T1000 (cell line): ENCODE results near the gene ATP13A3.
"Not testable (repeated sequence)": the region's sequence is repeated elsewhere in the genome, so short reads cannot be mapped to it uniquely, and the experiment has no call there.

Experiments used
- DNase-seq: peaks from one replicate; lab custom pipeline; 2025; ENCODE audit warnings: mixed read lengths; lab: John Stamatoyannopoulos, UW

The ATP13A3 gene

DNA sequence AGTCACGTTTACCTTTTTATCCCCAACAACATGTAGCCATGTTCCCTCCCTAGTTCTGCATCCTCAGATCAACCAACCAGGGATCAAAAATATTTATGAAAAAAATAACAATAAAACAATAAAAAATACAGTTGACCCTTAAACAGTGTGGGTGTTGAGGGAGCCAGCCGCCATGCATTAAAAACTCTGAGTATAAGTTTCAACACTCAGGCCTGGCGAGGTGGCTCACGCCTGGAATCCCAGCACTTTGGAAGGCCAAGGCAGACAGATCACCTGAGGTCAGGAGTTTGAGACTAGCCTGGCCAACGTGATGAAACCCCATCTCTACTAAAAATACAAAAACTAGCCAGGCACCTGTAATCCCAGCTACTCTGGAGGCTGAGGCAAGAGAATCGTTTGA, 12.7 kb upstream of the ATP13A3 start:
- DNase-seq = not testable (repeated sequence)

DNA sequence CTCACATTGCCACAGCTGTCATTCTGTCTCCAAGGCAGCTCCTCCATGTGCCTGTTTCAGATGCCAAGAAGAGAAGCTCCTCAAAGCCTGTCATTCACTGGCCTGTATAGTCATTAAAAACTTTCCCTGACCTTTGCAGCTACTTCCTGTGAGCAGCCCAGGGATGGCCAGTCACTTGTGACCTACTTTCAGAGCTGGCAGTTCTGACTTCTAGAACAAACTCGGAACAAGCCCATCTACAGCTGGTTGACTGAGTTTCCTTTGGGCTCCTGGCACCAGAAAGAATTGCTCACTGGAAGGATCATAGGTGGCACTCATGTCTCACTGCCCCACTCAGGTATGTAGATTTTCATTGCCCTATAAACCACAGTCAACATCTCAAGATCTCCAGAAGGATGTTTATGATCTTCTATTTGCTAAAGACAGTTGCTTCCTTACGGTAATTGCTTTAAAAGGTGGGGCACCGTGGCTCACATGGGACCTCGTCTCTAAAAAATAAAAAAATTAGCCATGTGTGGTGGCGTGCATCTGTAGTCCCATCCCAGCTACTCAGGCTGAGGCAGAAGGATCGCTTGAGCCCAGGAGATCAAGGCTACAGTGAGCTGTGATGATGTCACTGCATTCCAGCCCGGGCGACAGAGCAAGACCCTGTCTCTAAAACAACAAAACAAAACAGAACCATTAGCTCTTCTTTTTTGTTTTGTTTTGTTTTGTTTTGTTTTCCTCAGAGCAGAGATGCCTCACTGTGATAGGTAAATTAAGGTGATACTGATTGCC, 11.2 kb upstream of the ATP13A3 start:
- no peak for DNase-seq

DNA sequence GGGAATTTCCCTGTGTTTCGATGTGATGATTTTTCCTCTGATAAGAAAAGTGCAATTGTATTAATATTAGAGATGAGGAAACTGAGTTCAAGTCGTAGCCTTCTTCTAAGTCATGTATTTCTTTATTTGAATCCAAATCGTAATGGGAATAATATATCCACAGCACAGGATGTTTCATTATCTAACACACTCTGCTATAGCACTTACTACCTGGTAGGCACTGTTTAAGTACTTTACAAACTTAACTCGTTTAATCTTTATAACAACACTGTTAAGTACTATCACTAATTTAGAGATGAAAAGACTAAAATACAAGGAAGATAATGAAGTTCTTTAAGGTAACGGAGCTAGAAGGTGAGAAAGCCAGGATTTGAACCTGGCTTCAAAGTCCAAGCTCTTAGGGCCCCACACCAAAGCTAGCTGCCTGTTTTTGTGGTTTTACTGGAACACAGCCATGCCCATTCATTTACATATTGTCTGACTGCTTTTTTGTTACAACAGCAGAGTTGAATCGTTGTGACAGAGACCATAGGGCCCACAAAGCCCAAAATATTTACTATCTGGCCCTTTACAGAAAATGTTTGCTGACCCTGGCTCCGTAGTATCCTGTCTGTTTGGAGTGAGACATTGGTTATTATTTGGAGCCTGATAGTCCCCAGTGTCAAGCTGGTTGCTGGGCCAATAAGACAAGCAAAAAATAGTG, 9.6 kb upstream of the ATP13A3 start:
- no peak for DNase-seq

DNA sequence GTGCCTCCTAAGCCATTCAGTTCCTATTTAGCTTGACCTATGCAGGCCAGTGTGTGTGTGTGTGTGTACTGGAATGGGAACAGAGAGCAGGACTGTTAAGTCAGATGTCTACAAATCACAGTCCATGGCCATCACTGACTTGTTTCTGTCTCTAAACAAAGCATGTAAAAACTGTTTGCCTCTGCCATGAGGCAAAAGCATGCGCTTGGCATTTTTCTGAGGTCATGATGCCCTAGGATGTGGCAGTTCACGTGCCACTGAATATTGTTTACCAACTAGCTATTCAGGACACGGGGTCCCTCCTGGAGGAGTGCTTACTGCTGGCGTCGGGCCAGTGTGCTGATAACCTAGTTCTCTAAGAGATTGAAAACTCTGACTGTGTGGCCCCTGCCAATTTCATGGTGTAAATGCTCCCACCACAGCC, 8.2 kb upstream of the ATP13A3 start:
- DNase-seq = no peak

DNA sequence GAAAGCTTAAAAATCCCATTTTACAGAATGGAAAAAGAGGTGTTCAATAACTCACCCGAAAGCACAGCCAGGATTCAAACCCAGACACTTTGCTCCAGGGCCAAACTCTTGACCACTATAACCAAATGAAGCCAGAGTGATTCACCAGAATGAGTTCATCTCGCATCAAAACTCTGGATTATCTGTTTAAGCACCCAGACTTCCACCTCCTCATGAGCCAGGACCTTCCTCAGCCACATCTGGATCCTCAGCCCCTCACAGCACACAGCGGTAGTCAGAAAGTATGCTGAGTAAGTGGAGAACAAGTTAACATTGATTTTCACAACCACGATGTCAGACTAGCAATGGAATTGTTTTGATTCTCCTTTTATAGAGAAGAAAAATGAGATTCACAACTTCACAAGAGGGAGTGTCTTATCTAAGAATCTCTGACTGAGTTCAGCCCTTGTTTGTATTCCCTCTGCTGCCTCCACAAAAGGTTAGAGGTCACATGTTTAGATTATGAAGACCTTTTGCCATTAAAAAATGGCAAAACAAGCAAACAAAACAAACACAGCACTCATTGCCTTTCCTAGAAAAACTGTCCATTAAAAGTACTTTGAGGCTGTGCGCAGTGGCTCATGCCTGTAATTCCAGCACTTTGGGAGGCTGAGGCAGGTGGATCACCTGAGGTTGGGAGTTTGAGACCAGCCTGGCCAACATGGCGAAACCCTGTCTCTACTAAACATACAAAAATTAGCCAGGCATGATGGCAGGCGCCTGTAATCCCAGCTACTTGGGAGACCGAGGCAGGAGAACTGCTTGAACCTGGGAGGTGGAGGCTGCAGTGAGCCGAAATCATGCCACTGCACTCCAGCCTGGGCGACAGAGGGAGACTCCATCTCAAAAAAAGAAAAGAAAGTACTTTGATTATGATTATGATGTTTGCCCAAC, 7.5 kb upstream of the ATP13A3 start:
- DNase-seq = not testable (repeated sequence)

DNA sequence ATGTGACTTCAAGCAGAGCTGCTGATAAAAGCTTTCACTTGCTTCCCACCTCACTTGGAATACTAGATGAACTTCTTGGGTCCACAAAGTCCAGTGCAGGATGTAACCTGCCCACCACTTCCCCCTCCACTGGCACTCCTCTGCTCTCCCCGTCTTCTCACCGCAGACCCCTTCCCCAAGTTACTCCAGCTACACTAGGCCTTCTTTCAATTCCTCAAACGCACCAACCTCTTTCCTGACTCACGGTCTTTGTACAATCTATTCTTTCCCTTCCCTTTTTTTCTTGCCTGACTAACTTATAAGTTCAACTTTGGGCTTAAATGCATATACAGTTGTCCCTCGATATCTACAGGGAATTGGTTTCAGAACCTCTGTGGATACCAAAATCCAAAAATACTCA, 5.2 kb upstream of the ATP13A3 start:
- DNase-seq = no peak

DNA sequence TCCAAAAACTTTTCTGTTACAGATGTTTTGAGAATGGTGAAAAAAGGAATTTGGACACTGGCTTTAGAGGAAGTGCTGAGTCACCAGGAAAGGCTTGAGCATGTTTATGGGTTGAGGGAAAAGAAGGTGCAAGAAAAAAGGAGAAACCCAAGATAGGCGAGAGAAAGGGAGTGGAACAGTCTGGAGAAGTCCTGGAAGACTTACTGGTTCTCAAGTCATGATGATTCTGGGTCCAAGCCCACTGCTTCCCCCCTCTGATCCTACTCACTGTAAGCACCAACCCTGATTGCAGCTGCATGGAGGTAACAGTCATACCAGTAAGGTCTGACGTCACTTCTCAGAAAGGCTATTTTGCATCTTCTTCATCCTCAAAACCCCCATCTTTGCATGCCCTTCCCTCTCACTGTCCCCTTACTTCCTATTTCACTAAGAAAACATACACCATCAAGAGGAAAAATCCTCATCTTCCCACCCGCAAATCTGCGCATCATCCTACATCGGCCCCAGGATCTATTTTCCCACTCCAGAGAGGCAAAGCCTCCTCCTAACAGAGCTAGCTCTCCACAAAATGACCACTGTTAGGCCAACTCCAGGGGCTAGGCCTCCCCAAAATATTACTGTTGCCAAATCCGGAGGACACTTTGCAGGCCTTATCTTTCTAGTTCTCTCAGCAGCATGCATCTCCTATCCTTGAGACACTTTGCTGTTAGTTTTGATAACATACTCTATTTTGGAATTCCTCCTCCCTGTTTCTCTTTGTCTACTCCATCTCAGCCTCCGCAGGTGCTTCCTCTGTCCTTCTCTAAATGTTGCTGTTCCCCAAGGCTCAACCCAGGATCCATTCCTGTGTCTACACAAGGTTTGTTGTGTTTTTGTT, 3.2 kb upstream of the ATP13A3 start:
- no peak for DNase-seq

DNA sequence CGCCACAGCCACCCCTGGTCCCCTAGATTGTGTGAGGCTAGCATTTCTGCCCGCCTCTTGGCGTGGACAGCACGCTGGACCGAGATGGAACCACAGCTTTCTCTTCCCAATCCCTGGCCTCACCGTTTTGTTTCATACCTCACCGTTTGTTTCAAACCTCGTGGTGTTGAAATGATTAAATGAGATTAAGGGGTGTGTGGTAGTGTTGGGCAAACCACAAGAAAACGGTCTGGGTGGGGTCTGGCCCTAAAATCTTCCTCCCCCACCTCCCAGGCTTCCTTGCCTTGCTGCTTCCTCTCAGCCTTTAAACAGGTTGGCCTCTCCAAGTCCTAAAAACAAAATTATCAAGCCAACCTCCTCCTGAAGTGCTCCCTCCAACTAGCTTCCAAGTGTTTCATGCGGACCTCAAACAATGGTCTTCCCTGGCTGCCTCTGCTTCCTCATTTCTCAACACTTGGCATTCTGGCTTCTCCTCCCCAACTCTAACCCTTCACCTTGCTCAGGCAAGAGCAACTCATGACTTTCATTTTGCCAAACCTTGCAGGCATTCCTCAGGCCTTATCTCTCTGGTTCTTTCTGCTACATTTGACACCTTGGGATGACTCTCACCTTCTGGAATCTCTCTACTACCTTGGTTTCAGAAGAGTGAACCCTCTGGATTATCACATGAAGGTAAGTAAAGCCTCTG, 1.4 kb upstream of the ATP13A3 start:
- DNase-seq = no peak

DNA sequence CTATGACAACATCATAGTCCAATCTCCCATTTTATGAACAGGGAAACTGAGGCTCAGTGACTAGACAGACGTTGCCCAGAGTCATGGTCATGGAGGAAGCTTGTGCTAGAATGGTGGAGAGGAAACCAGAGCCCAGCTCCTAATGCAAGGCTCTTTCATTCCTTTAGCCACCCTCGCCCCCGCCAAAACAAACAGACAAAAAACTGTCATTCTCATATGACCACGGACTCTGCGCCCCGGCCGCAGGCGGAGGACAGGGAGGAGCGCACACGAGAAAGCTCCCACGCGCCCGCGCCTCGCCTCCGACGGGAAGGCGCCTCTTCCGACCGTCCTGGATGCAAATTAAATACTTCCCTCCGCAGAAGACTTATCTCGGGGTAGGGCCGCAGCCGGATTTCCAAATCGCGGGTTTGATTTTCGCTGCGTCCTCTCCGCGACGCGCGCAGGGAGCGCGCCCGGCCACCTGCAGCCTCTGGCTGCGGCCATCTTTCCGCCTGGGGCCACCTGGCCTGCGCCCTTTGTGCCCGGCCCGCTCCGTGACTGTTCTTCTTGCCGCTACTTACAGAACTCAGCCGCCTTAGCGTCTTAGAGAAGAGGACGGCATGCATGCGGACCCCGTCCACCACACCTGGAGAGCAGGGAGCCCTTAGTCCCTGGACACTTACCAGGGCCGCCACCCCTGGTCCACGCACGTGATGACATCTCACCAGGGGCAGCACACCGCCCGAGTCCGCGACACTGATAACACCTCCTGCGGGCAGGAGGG, 670 bp upstream of the ATP13A3 start:
- DNase-seq = no peak

DNA sequence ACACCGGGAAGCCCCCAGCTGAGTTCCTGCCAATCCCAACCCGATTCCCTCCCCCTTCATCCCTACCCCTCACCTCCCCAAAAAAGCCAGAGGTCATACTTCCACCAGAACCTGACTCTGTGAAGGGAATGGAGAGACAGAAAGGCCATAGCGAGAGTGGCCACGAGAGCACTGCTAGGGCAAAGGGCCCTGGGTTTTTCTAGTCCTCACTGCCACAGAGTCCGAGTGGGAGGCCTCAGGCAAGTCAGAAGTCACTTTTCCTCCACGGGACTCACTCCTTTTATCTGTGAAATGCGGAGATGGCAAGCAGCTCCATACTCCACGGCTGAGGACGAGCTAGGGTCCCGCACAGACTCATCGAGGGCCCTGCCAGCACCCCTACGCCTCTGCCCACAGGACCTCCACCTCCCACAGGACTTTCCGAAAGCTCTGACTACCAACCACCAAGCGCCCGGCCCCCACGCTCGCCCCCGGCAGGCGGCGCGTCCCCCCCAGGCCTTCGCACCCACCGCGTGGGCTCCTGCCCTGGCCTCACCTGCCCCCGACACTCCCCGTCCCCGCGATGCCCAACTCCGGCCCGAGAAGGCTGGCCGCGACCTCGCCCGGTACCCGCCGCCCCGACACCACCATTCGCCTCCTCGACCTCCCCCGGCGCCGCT, 792 bp downstream of the ATP13A3 start:
- no peak for DNase-seq

DNA sequence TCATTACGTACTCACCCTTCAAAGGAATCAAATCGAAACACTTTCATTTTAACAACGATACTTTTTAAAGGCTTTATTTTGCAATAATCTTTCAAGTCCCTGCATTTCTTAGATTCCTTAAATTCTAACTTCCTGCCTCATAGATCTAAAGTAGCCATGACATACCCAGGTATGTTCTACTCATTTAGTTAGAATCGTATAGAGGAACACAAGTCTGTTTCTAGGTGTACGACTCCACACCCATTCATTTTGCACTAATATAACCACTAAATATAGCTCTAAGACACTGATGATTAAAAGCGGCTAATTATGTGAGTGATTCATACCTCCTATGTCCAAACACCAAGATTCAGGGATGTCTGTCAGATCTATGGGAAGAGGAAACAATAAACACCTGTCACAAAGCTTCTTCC, 1.3 kb downstream of the ATP13A3 start:
- DNase-seq = no peak

DNA sequence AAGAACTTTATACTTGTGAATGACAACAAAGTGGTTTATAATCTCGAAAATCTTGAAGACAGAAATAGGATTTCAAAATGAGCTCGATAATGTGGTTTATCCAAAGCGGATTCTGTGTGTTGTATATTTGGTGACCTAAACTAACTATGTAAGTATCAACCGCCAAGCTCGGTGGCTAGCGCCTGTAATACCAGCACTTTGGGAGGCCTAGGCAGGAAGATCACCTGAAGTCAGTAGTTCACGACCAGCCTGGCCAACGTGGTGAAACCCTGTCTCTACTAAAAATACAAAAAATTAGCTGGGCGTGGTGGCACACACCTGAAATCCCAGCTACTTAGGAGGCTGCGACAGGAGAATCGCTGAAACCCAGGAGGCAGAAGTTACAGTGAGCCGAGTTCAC, 2.2 kb downstream of the ATP13A3 start:
- DNase-seq = no peak

DNA sequence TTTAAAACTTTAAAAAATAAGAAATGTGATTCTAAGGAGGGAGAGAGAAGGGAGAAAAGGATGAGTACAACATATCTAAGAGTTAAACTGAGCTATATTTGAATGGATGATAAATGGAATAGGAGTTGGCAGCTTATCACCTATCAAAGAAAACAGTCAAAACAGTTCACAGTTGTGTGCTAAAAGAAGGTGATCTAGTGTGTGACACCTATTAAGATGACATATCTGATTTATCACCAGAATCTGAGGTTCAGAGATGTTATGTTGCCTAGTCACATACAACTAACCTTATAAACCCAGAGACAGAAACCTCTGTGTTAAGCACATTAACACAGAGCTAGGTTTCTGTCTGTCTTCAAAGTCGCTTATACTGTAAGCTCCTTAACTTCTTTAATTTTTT, 3.0 kb downstream of the ATP13A3 start:
- DNase-seq = no peak

DNA sequence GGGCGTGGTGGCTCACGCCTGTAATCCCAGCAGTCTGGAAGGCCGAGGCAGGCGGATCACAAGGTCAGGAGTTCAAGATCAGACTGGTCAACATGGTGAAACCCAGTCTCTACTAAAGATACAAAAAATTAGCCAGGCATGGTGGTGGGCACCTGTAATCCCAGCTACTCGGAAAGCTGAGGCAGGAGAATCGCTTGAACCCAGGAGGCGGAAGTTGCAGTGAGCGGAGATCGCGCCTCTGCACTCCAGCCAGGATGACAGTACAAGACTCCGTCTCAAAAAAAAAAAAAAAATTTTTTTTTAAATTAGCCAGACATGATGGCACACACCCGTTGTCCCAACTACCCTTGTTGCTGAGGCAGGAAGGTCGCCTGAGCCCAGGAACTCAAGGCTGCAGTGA, 4.0 kb downstream of the ATP13A3 start:
- not testable (repeated sequence) for DNase-seq

DNA sequence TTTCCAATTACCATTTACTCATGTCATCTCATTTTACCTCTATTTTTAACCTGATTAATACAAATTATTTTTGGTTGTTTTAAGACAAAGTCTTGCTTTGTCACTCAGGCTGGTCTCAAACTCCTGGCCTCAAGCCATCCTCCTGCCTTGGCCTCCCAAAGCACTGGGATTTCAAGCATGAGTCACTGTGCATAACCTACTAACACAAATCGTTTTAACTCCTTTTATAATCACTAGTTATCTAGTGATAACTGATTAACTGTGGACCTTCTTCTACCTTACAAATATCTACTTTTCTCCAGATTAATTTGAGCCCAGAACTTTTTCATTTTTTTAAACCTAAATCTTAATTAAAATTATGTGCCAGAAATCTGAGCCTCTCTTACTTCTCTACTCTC, 4.6 kb downstream of the ATP13A3 start:
- DNase-seq = no peak

DNA sequence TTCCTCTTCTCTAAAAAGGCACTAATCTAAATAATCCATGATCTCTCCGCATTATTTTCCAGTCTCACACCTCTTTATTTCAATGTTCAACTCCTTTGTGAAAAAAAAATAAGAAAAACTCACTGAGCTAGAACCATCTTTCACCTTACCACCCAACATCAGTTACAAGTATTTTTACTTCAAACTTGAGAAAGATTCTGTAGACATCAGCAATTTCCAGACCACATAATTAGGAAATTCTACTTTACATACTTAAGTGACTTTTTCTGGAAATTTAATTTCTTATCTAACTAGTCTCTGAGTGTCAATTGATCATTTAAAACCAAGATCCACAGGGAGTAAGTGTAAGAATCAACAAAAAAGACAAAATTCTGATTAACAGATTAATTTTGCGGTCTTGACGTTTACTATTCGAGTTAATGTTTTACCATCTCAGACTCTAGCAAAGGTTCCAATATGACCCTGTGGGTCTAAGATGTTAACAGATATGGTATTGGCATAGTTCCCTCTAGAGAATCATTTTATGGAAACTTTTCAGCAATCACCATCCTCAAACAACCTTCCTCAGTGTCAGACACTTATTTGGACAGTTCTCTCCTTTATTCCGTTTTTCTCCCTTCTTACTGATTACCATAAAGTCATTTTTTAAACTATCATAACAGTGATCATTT, 5.1 kb downstream of the ATP13A3 start:
- DNase-seq = no peak

DNA sequence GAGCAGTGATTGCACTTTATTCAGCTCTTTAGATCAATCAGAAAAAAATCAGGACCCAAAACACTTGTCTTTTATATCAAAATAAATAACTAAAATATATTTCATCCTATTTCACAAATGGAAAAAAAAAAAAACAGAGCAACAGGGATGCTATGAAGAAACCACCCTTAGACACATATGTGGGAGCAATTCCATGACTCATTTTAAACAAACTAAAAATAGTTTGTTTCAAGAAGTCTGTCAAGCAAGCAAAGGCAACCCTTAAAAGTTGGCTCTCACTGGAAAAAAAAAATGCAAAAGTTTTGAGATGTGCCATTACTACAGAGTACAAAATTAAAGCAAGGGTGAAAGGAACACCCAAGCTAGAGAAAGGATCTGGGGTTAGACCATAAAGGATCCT, 5.7 kb downstream of the ATP13A3 start:
- DNase-seq = no peak

DNA sequence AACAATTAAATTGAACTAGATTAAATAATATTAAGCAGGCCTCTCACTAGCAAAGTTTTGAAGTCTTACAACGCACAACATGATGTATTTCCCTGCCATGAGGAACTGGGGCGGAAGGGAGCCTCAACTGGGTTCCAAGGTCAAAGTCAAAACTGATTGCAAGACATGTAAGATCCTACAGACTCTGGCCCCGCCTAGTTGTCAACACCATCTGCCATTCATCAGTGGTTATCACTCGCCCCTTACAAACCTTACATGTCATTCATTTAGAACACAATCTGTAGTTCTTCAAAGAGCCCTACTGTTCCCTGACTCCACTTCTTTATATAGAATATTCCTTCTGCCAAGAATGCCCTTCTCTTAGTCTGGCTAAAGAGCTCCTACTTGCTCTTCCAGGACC, 10.0 kb downstream of the ATP13A3 start:
- no peak for DNase-seq

DNA sequence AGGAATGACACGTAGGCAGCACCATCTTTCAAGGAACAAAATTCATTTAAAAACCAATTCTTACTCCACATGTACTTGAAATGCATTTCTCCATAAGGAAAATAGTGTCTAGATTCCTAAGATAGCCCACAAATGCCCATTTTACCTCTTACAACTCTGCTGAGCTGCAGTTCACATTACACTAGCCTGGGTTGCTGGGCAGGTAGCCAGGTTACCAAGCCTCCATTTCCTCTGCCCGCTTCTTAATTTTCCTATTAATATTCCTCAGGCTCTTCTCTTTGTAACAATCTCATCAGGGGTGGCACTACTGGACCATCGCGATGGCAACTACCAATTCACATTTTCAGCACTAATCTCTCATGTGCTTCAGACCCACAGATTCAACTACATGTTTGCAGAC, 10.8 kb downstream of the ATP13A3 start:
- no peak for DNase-seq
